HTR-8/SVneo (cell line): Measurements from ENCODE around the gene OXNAD1.
A peak's percentile ranks its signal among the peaks of the same experiment; 100 is the strongest.

Source experiments
- DNase-seq: peaks from one replicate; pipeline ENCODE4 v3.0.0; 2011; ENCODE audit warnings: low spot score, mixed read lengths; ENCODE audit not compliant: insufficient read length
- FAIRE-seq: peaks from 2 replicates; lab custom pipeline; 2011; peaks lifted over from hg19 to GRCh38; lab: Jason Lieb, UNC

Gene OXNAD1

GRCh38 chr3:16272588-16272987 is 7.6 kb downstream of the OXNAD1 start:
- no peak for FAIRE-seq
- no peak for DNase-seq

- DNase-seq (no peak), FAIRE-seq (no peak)
Measured at GRCh38 chr3:16273867-16274266, 8.9 kb downstream of the OXNAD1 start.

- DNase-seq (no peak), FAIRE-seq (no peak)
Measured at GRCh38 chr3:16277471-16277870, 12.5 kb downstream of the OXNAD1 start.

GRCh38 chr3:16279010-16279801 is 14.2 kb downstream of the OXNAD1 start:
- FAIRE-seq (no peak), DNase-seq (no peak)

DNA sequence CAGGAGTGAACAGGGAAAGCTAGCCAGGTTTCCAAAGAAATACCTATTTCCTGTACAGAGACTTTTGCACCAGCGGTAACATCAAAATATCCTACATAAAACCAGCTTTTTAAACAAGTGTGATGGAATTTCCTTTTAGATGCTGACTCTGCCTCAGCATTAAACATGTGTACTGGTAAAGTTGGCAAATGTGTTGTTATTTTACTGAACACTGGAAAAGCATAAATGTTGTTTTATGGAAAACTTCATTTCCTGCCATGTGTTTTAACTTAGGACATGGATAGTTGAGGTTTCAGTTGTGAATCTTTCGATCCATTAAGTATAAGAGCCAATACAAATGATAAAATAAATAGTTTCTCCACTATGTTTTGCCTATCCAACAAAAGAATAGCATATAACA is 15.7 kb downstream of the OXNAD1 start:
- DNase-seq, result no peak
- no peak for FAIRE-seq

GRCh38 chr3:16284633-16285032 is 19.6 kb downstream of the OXNAD1 start:
- DNase-seq (no peak), FAIRE-seq (no peak)

GRCh38 chr3:16286161-16286560 is 21.1 kb downstream of the OXNAD1 start:
- no peak for DNase-seq
- FAIRE-seq, result no peak

DNA sequence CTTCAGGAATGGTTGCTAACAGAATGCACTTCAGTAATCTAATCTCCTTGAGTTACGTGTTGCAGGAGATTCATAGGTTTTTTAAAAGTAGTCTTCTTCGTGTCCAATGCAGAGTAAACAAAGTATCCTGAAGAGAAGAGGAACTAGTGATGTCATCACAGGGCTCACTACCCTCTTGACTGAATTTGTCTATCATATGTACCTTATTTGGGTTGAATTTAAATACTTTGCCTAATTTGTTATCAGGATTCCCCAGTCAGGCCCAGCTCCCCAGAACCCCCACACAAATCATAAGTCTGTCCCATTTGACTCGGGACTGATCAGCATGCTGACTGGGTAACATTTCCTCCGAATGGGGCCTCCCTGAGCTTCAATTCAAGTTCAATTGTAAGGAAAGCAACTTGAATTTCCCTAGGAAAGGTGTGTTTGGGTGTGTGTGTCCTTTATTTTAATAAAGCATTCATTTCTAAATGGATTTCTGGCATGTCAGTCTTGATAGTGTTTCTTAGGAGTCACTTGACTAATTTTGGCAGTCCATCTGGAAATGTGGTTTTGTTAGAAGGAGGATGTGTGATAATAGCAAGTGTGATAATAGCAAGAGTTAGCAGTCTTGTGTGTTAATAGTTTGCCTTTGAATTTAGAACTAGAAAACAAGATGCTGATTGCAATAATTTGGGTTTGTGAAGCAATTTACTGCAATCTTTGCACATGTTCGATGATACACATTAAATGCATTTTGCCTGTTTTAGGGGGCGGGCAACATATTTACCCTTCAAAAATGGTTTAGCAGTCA is 21.9 kb downstream of the OXNAD1 start:
- FAIRE-seq (no peak), DNase-seq (no peak)

DNA sequence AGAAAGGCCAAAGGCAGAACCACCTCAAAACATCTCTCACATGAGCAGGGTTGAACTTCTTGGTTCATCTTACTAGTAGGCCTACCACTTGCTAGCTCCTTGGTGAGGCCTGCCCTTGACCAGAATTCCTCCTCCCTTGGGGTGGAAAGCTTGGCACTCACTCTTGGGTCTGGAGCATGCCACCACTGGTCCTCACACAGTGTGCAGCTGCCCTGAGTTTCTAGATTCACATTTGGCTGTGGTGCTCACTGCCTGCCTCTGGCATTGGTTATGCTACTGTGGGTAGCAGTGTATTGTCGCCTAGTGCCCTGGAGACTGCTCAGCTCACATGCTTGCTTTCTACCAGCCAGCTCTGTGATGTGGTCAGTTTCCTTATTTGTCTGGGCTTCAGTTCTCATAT is 23.7 kb downstream of the OXNAD1 start:
- no peak for FAIRE-seq
- no peak for DNase-seq

GRCh38 chr3:16289144-16289889 is 24.3 kb downstream of the OXNAD1 start:
- no peak for FAIRE-seq
- no peak for DNase-seq

DNA sequence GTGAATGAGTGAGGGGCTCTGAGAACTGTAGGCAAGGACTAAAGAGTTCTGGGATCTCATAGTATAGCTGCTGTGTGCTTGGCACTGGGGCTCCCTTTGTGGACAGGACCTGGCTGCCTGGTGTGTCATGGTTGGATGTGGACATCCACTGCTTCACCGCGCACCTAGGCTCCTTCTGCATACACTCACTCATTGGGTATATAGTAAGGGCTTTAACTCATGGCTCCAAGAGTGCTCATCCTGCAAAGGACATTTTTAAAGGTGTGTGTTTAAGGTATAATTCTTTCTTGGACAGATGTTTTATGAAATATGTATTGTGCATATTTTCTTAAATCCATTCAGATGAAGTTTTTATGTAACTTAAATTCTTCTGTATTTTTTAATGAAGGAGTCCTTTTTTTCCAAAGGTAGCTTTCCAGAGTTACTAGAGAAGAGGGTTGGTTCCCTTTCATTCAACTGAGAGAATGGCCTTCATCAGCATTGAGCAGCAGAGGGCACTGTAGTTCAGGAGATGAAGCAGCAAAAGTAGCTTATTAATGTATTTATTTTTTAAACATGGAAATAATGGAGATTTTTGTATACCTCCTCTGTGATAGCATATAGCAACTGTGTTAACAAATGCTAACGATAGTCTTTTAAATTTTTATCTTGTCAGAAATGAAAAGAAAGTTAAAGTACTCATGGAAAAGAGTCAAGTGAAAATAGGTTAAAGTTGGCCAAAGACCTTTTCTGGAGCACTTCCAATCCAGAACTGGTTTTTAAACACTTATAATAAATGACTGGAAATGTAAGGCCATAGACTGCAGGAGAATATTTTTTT is 25.2 kb downstream of the OXNAD1 start:
- no peak for FAIRE-seq

DNA sequence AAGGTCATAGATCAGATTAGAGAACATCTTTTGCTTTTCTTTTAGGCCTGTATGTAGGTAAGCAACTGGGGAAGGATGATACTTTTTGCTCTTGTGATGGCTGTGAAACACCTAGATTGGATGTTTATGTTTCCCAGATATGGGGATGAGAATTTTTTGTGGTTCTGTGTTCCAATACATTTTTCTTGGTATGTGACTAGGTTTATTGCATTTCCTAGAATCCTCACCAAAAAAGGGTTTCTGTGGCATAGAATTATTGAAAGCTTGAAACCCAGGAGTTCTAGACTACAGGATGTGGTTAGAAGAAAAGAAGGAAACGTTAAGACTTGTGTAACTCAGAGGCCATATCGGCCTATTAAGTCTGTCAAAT is 25.8 kb downstream of the OXNAD1 start:
- FAIRE-seq (no peak), DNase-seq (no peak)

More for the DNA sequence above, 25.2 kb downstream of the OXNAD1 start:
- peak; percentile 27 for DNase-seq

GRCh38 chr3:16294844-16295243 is 29.8 kb downstream of the OXNAD1 start:
- FAIRE-seq (no peak), DNase-seq (no peak)

- FAIRE-seq (no peak), DNase-seq (no peak)
Measured at GRCh38 chr3:16295298-16295890, 30.4 kb downstream of the OXNAD1 start.

- FAIRE-seq (no peak), DNase-seq (no peak)
Measured at GRCh38 chr3:16297997-16298885, 33.2 kb downstream of the OXNAD1 start.

DNA sequence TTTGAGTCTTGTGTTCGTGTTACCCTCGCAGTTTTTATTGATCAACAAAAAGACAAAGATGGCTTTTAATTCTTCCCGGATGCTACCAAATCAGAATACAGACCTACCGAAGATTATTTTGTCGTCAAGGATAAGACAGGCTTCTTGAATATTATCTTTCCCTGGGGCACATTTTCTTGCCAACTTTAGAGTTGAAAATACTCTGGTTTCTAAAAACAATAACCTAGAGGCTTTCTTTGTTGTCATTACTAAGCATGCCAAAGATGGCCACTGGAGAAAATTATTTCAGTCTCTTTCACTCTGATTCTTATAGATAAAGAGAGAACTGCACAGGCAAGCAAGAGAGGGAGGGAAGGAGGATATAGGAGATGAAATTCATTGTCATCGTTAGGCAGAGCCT is 33.9 kb downstream of the OXNAD1 start:
- no peak for FAIRE-seq
- no peak for DNase-seq

GRCh38 chr3:16299746-16300145 is 34.7 kb downstream of the OXNAD1 start:
- no peak for FAIRE-seq
- no peak for DNase-seq

DNA sequence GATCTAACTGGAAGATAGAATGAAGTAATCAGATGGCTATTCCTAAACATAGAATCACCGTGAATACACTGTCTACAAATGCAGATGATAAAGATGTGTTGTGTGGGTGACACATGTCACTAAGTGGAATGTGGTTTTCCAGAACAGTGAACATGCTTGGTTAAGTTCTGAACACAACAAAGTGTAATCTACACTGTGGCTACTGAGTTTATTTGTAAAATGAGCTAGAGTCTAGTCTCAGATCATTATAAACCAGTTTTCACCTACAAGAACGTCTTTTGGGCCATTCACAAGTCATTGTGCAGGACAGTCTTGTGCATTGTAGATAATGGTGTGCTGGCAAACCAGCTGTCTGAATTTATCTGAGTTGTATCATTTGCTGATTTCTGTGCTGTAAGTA is 35.3 kb downstream of the OXNAD1 start:
- no peak for FAIRE-seq
- no peak for DNase-seq

GRCh38 chr3:16300881-16301359 is 35.9 kb downstream of the OXNAD1 start:
- DNase-seq, result no peak
- no peak for FAIRE-seq
